Tibial nerve (tissue), 4 donors: ENCODE measurements around the gene MAGEF1.

Experiments used
- CTCF ChIP-seq, 5 experiments: fragments of 200-600 bp in 3 of 5; fragments of 450-650 bp in 2 of 5; sonication (generic) in 3 of 5; IDR thresholded peaks; one replicate each; pipeline ENCODE4 v1.5.1; 2016 to 2019; ENCODE audit warnings: antibody characterized with exemption in 5 of 5, mild to moderate bottlenecking in 3 of 5, moderate library complexity in 2 of 5
- EP300 ChIP-seq, 2 donors: sonication (generic); formaldehyde crosslinking; IDR thresholded peaks; one replicate each; pipeline ENCODE4 v1.6.1; 2017; ENCODE audit warnings: antibody characterized with exemption in 2 of 2, mild to moderate bottlenecking in 1 of 2
- POLR2A ChIP-seq, 2 donors: fragments of 450-650 bp; IDR thresholded peaks; one replicate each; pipeline ENCODE4 v1.6.1; 2017; ENCODE audit warnings: antibody characterized with exemption in 2 of 2, mild to moderate bottlenecking in 2 of 2, moderate library complexity in 2 of 2

GRCh38 chr3:184713521-184713920, 1.7 kb upstream of the MAGEF1 start:
- TF ChIP-seq CTCF (IDR thresholded peaks at IDR 0.05) (no peak), POLR2A (IDR thresholded peaks at IDR 0.05) (no peak), EP300 (IDR thresholded peaks at IDR 0.05) (no peak)
